ENCODE data around the gene KCNIP3. TPM values are rescaled to one million over a fixed set of nuclear protein-coding genes. Genes with fewer than 3 reads are reported as not detected.

Gene KCNIP3
- total RNA-seq: 2.9 and 3.1 TPM in 2 replicates

DNA sequence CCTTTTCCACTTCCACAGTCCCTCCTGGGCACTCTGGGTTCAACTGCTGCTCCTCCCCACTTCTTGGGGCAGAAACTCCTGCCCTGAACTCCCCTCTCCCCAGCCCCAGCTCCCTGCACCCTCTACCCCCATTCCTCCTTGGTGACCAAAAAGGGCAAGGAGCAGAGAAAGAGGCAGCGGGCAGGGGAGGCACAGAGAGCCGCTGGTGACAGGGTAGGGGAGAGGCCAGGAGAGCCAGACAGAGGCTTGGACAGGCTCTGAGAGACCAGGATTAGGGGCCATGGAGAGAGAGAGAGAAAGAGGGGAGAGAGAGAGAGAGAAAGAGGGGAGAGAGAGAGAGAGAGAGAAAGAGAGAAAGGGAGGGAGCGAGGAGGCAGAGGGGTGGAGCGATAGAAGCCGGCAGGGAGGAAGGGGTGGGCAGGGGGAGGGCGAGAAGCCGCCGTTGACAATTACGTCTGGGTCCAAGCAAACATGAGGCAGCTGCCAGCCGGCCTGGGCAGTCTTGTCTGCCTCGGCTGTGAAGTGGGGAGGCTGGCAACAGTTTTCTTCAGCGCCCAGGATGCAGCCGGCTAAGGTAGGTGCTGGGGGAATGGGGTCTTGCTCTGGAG is at the start of gene KCNIP3:
TSS of gene KCNIP3 (plus strand) at position 468 of the 608 bp plus-strand sequence. CDS start at position 560, 92 bp downstream.

GRCh38 chr2:95274291-95275150 is 22.6 kb upstream of the KCNIP3 start, which contains the start of gene PROM2:
TSS of gene PROM2 (plus strand) at chr2:95274449. CDS start at chr2:95274586, 137 bp downstream.

GRCh38 chr2:95402370-95403203 is 105.4 kb downstream of the KCNIP3 start, which contains the start of gene FAHD2A:
TSS of gene FAHD2A (plus strand) at chr2:95402708. CDS start at chr2:95405559, 2,851 bp downstream.

Other genes starting within 250 kb of the KCNIP3 start
- gene MRPS5, start 175.5 kb upstream of the KCNIP3 start, total RNA-seq: 36.4 and 40.1 TPM in 2 replicates
- gene ZNF514, start 137.5 kb upstream of the KCNIP3 start, total RNA-seq: 13.2 and 16.0 TPM in 2 replicates
- gene ZNF2, start 131.5 kb upstream of the KCNIP3 start, total RNA-seq: 7.0 and 7.2 TPM in 2 replicates
- 4.4 and 5.3 TPM in 2 replicates for gene ZNF892, start 89.8 kb upstream of the KCNIP3 start, total RNA-seq
- 0.20 and 0.37 TPM in 2 replicates for gene PROM2, start 22.9 kb upstream of the KCNIP3 start, total RNA-seq
- 20.6 and 20.7 TPM in 2 replicates for gene FAHD2A, start 105.4 kb downstream of the KCNIP3 start, total RNA-seq
- gene TRIM43B, start 187.4 kb downstream of the KCNIP3 start, total RNA-seq: under 0.01 TPM in 1 of 2 replicates, not detected in the other